Measurements from ENCODE around the gene MGAT5B. TPM values are rescaled to one million over a fixed set of nuclear protein-coding genes. Genes with fewer than 3 reads are reported as not detected.

The MGAT5B gene
- total and polyA plus RNA-seq, 2 donors (not counting 1 experiment from before 2014, with no cell fraction given) = 0.15 to 37.8 TPM

DNA sequence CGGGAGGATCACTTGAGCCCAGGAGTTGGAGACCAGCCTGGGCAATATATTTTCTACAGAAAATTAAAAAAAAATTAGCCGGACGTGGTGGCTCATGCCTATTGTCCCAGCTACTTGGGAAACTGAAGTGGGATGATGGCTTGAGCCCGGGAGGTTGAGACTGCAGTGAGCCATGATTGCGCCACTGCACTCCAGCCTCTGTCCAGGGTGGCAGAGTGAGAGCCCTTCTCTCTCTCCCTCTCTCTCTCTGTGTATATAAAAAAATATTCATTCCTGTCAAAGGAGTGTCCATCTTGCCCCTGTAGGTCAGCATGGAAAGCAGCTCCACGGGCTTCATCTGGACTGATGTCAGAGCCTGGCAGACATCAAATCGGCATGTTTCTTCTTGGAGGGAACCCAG is 31.2 kb downstream of the MGAT5B start:
- ChIA-PET CTCF (no interaction called here), POLR2A (no interaction called here)
- Histone ChIP-seq H3K4me2 (replicated peaks; ENCODE audit: low read depth, low read length, poor library complexity, severe bottlenecking) (no peak overlapping the region), H3K4me1 (ENCODE audit: control insufficient read depth in 2 of 2, insufficient read depth in 2 of 2, low read length in 2 of 2) (no peaks in the 10 kb centered on the region), H3K9me3 (ENCODE audit: control extremely low read depth in 1 of 3, control insufficient read depth in 2 of 3, insufficient read depth in 1 of 3, low read length in 2 of 3) (peaks cover 0 to 8% (median 0%) of the 10 kb centered on the region in 3 donors), H3K27ac (ENCODE audit: low read length in 2 of 2) (no peak overlapping the region), H2AFZ (ENCODE audit: insufficient read depth, low read depth, low read length, poor library complexity, severe bottlenecking) (no peak overlapping the region), H4K20me1 (ENCODE audit: control insufficient read depth, insufficient read depth, low read length, poor library complexity, severe bottlenecking) (no peaks in the 10 kb centered on the region), H3K36me3 (replicated peaks in 1 of 2; ENCODE audit: control extremely low read depth in 1 of 2, control insufficient read depth in 1 of 2, extremely low read depth in 1 of 2, insufficient read depth in 2 of 2, low read length in 1 of 2) (no peaks in the 10 kb centered on the region), H3K27me3 (replicated peaks in 1 of 4; ENCODE audit: control extremely low read depth in 1 of 4, control insufficient read depth in 3 of 4, insufficient read depth in 4 of 4, low read length in 3 of 4) (no peaks in the 10 kb centered on the region), H3K9ac (ENCODE audit: low read length) (no peak overlapping the region), H3K79me2 (ENCODE audit: control insufficient read depth, insufficient read depth, low read length) (no peaks in the 10 kb centered on the region), H3K4me3 (ENCODE audit: control extremely low read depth in 1 of 5, extremely low read depth in 1 of 5, insufficient read depth in 1 of 5, low read depth in 2 of 5, low read length in 4 of 5) (no peak overlapping the region)
- 88% methylated on average over 2 of the region's 7 CpGs for WGBS (ENCODE audit: insufficient coverage)
- H3K27me3 Mint-ChIP-seq = peaks cover 5% of the 10 kb centered on the region
- H3K9me3 Mint-ChIP-seq (ENCODE audit: insufficient read depth) = no peaks in the 10 kb centered on the region
- TF ChIP-seq EZH2 (IDR thresholded peaks at IDR 0.05; ENCODE audit: borderline replicate concordance, insufficient read depth, low read depth, low read length, poor library complexity, severe bottlenecking) = no peak
- TF ChIP-seq, protein P1, sequence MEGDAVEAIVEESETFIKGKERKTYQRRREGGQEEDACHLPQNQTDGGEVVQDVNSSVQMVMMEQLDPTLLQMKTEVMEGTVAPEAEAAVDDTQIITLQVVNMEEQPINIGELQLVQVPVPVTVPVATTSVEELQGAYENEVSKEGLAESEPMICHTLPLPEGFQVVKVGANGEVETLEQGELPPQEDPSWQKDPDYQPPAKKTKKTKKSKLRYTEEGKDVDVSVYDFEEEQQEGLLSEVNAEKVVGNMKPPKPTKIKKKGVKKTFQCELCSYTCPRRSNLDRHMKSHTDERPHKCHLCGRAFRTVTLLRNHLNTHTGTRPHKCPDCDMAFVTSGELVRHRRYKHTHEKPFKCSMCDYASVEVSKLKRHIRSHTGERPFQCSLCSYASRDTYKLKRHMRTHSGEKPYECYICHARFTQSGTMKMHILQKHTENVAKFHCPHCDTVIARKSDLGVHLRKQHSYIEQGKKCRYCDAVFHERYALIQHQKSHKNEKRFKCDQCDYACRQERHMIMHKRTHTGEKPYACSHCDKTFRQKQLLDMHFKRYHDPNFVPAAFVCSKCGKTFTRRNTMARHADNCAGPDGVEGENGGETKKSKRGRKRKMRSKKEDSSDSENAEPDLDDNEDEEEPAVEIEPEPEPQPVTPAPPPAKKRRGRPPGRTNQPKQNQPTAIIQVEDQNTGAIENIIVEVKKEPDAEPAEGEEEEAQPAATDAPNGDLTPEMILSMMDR (IDR thresholded peaks at IDR 0.05) = no peak
- intact Hi-C loops (cut with micrococcal nuclease) = no loop called here
- H3K4me1 Mint-ChIP-seq = no peaks in the 10 kb centered on the region
- DNase-seq (no peak), ATAC-seq (ENCODE audit: low read depth) (no peak)
- H3K27ac Mint-ChIP-seq = no peak overlapping the region
- no peak overlapping the region for H3K4me3 Mint-ChIP-seq

DNA sequence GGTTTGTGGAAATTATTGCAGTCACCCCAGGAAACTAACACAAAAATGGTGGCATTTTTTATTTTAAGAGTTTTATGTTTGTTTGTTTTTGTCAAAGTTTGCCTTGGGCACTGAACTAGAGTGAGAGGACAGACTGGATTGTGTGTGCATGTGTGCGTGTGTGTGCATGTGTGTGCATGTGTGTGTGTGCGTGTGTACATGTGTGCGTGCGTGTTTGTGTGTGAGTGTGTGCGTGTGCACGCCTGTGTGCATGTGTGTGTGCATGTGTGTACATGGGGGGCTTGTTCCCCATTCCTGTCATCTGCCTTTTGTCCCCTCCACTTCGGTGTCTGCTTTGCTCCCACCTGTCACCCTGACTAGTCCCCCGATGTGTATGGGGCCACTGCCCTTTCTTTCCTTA is 32.5 kb downstream of the MGAT5B start:
- no peaks in the 10 kb centered on the region for H3K4me1 Mint-ChIP-seq
- H3K27me3 Mint-ChIP-seq = peaks cover 9% of the 10 kb centered on the region

More for the DNA sequence above, 32.5 kb downstream of the MGAT5B start:
- Mint-ChIP-seq H3K27ac (no peak overlapping the region), H3K9me3 (ENCODE audit: insufficient read depth) (no peaks in the 10 kb centered on the region), H3K4me3 (no peak overlapping the region)
- Histone ChIP-seq H3K36me3 (replicated peaks in 1 of 2; ENCODE audit: control extremely low read depth in 1 of 2, control insufficient read depth in 1 of 2, extremely low read depth in 1 of 2, insufficient read depth in 2 of 2, low read length in 1 of 2) (no peaks in the 10 kb centered on the region), H3K79me2 (ENCODE audit: control insufficient read depth, insufficient read depth, low read length) (no peaks in the 10 kb centered on the region), H3K4me3 (ENCODE audit: control extremely low read depth in 1 of 5, extremely low read depth in 1 of 5, insufficient read depth in 1 of 5, low read depth in 2 of 5, low read length in 4 of 5) (no peak overlapping the region), H3K9me3 (ENCODE audit: control extremely low read depth in 1 of 3, control insufficient read depth in 2 of 3, insufficient read depth in 1 of 3, low read length in 2 of 3) (no peaks in the 10 kb centered on the region), H3K4me2 (replicated peaks; ENCODE audit: low read depth, low read length, poor library complexity, severe bottlenecking) (no peak overlapping the region), H4K20me1 (ENCODE audit: control insufficient read depth, insufficient read depth, low read length, poor library complexity, severe bottlenecking) (no peaks in the 10 kb centered on the region), H3K9ac (ENCODE audit: low read length) (no peak overlapping the region), H3K27me3 (replicated peaks in 1 of 4; ENCODE audit: control extremely low read depth in 1 of 4, control insufficient read depth in 3 of 4, insufficient read depth in 4 of 4, low read length in 3 of 4) (peaks cover 0 to 1% (median 0%) of the 10 kb centered on the region in 4 experiments), H2AFZ (ENCODE audit: insufficient read depth, low read depth, low read length, poor library complexity, severe bottlenecking) (no peak overlapping the region), H3K4me1 (ENCODE audit: control insufficient read depth in 2 of 2, insufficient read depth in 2 of 2, low read length in 2 of 2) (no peaks in the 10 kb centered on the region), H3K27ac (ENCODE audit: low read length in 2 of 2) (no peak overlapping the region)
- ATAC-seq (ENCODE audit: low read depth) = no peak
- intact Hi-C loops (cut with micrococcal nuclease) = no loop called here
- 100% methylated on average over 6 of the region's 8 CpGs for WGBS (ENCODE audit: insufficient coverage)
- TF ChIP-seq, protein P1 (IDR thresholded peaks at IDR 0.05) = no peak
- no peak for TF ChIP-seq EZH2 (IDR thresholded peaks at IDR 0.05; ENCODE audit: borderline replicate concordance, insufficient read depth, low read depth, low read length, poor library complexity, severe bottlenecking)
- ChIA-PET CTCF (interaction anchor here (0.6 to 1.8 kb wide), 3 partner anchors 10 to 156 kb away, joined by 3 to 6 read pairs (median 5); partner anchors contain the start of gene MGAT5B), POLR2A (no interaction called here)
- DNase-seq = no peak

Measured in B cell (primary cell).